Keratinocyte (primary cell): ENCODE data around the gene TUT1. TPM values are rescaled to one million over a fixed set of nuclear protein-coding genes. Genes with fewer than 3 reads are reported as not detected.

ENCODE experiments used
- DNase-seq: peaks from one replicate; pipeline ENCODE4 v3.0.0-alpha.2; 2011; ENCODE audit warnings: low read depth, missing footprints, low spot score
- FAIRE-seq: peaks from 2 replicates; lab custom pipeline; 2011; peaks lifted over from hg19 to GRCh38; lab: Jason Lieb, UNC
- H2AFZ ChIP-seq: 2 replicates; pipeline ENCODE4 v1.6.0; 2012; ENCODE audit warnings: low read length, control low read depth, inconsistent platforms; ENCODE audit not compliant: control insufficient read depth
- H3K27ac ChIP-seq: 2 replicates; pipeline ENCODE4 v1.5.1; 2011; ENCODE audit warnings: low read length; ENCODE audit not compliant: control insufficient read depth, insufficient read depth
- H3K27me3 ChIP-seq: 3 replicates; pipeline ENCODE4 v1.6.0; 2011; ENCODE audit warnings: low read length; ENCODE audit not compliant: control insufficient read depth, insufficient read depth; ENCODE audit errors: extremely low read depth
- H3K36me3 ChIP-seq, 2 experiments: 2 replicates in 1 of 2; 3 replicates in 1 of 2; pipeline ENCODE4 v1.5.1; 2011; ENCODE audit warnings: low read length in 2 of 2, mild to moderate bottlenecking in 1 of 2; ENCODE audit not compliant: control insufficient read depth in 2 of 2, insufficient read depth in 2 of 2; ENCODE audit errors: extremely low read depth in 1 of 2
- H3K4me1 ChIP-seq: 3 replicates; pipeline ENCODE4 v1.5.1; 2011; ENCODE audit warnings: low read length; ENCODE audit not compliant: control insufficient read depth, insufficient read depth; ENCODE audit errors: extremely low read depth
- H3K4me2 ChIP-seq: 3 replicates; pipeline ENCODE4 v1.6.0; 2011; ENCODE audit warnings: low read depth, low read length; ENCODE audit not compliant: control insufficient read depth, insufficient read depth; ENCODE audit errors: extremely low read depth
- H3K4me3 ChIP-seq, 3 experiments: fragments of 200-600 bp in 1 of 3; sonication (generic) in 1 of 3; 2 replicates in 2 of 3; 3 replicates in 1 of 3; pipeline ENCODE4 v1.5.1; 2011 to 2016; ENCODE audit warnings: low read length in 3 of 3, mild to moderate bottlenecking in 3 of 3, control low read depth in 2 of 3, inconsistent platforms in 1 of 3, low read depth in 1 of 3, mixed read lengths in 1 of 3, mixed run types in 1 of 3, moderate library complexity in 1 of 3; ENCODE audit not compliant: control insufficient read depth in 2 of 3, insufficient read depth in 2 of 3; ENCODE audit errors: extremely low read depth in 1 of 3
- H3K79me2 ChIP-seq: 2 replicates; pipeline ENCODE4 v1.6.0; 2012; ENCODE audit warnings: low read length; ENCODE audit not compliant: control insufficient read depth, insufficient read depth
- H3K9ac ChIP-seq: 3 replicates; pipeline ENCODE4 v1.6.0; 2011; ENCODE audit warnings: low read length; ENCODE audit not compliant: control insufficient read depth, insufficient read depth; ENCODE audit errors: extremely low read depth
- H3K9me1 ChIP-seq: 3 replicates; pipeline ENCODE4 v1.6.0; 2011; ENCODE audit warnings: low read length; ENCODE audit not compliant: control insufficient read depth, insufficient read depth; ENCODE audit errors: extremely low read depth
- H3K9me3 ChIP-seq: 2 replicates; pipeline ENCODE4 v1.5.1; 2012; ENCODE audit warnings: low read depth, low read length; ENCODE audit not compliant: control insufficient read depth
- H4K20me1 ChIP-seq: 3 replicates; pipeline ENCODE4 v1.6.0; 2011; ENCODE audit warnings: low read length; ENCODE audit not compliant: control insufficient read depth, insufficient read depth; ENCODE audit errors: extremely low read depth
- CTCF ChIP-seq, 3 experiments: IDR thresholded peaks in 1 of 3; conservative IDR thresholded peaks in 1 of 3; optimal IDR thresholded peaks in 1 of 3; 2 replicates in 2 of 3; 3 replicates in 1 of 3; pipeline versions ENCODE3 to v1.5.1; 2011; ENCODE audit warnings: low read length in 3 of 3, mild to moderate bottlenecking in 3 of 3, moderate library complexity in 2 of 3, control low read depth in 1 of 3, inconsistent platforms in 1 of 3; ENCODE audit not compliant: insufficient read depth in 2 of 3; ENCODE audit errors: extremely low read depth in 1 of 3
- EZH2 ChIP-seq: IDR thresholded peaks from one replicate; pipeline ENCODE4 v1.6.1; 2012; ENCODE audit warnings: inconsistent platforms, mild to moderate bottlenecking, low read length, moderate library complexity
- dilution Hi-C: fragments of 300-500 bp; cut with MboI; formaldehyde crosslinking; loops from one replicate; pipeline ENCODE4 v1.7.0; 2020; ENCODE audit warnings: low sequenced_read_pairs; ENCODE audit not compliant: extremely low pct_ligation_motif_present
- polyA plus RNA-seq, 5 experiments: library from polyadenylated mRNA; depleted of rRNA in 3 of 5; stranded (reverse) in 3 of 5; stranded (forward) in 1 of 5; unstranded in 1 of 5; fragments of >200 nt; gene quantifications; 1 replicate in 1 of 5; 2 replicates in 3 of 5; 3 replicates in 1 of 5; pipeline versions ENCODE4 v1.2.1 to v1.2.3, GENCODE V29; 2011 to 2012; ENCODE audit warnings: missing spikeins in 2 of 5, low read depth in 1 of 5, low replicate concordance in 1 of 5

The TUT1 gene
- polyA plus RNA-seq, 1 donor (not counting 4 experiments of a cell fraction or from before 2014, with no cell fraction given): 10.5 TPM

GRCh38 chr11:62554387-62555167 is 36.7 kb downstream of the TUT1 start:
- Histone ChIP-seq H3K4me2 (peak overlapping the region; percentile 96), H3K9me3 (no peaks in the 10 kb centered on the region), H3K36me3 (peaks cover 5 to 15% of the 10 kb centered on the region in 2 experiments), H3K9me1 (peaks cover 2% of the 10 kb centered on the region), H3K27me3 (no peaks in the 10 kb centered on the region), H2AFZ (no peak overlapping the region), H3K9ac (peak overlapping the region; percentile 42), H4K20me1 (peaks cover 7% of the 10 kb centered on the region), H3K4me1 (peaks cover 79% of the 10 kb centered on the region), H3K27ac (peak overlapping the region; percentile 97), H3K4me3 (peak overlapping the region in 2 of 3 experiments; percentile 26 to 32), H3K79me2 (peaks cover 3% of the 10 kb centered on the region)
- dilution Hi-C loops: no loop called here
- no peak for FAIRE-seq
- TF ChIP-seq CTCF (optimal IDR thresholded peaks at IDR 0.05 in 1 of 3, IDR thresholded peaks at IDR 0.05 in 1 of 3, conservative IDR thresholded peaks at IDR 0.05 in 1 of 3; ENCODE audit: extremely low read depth in 1 of 3, insufficient read depth in 2 of 3, low read length in 3 of 3) (no peak), EZH2 (no peak)
- no peak for DNase-seq

DNA sequence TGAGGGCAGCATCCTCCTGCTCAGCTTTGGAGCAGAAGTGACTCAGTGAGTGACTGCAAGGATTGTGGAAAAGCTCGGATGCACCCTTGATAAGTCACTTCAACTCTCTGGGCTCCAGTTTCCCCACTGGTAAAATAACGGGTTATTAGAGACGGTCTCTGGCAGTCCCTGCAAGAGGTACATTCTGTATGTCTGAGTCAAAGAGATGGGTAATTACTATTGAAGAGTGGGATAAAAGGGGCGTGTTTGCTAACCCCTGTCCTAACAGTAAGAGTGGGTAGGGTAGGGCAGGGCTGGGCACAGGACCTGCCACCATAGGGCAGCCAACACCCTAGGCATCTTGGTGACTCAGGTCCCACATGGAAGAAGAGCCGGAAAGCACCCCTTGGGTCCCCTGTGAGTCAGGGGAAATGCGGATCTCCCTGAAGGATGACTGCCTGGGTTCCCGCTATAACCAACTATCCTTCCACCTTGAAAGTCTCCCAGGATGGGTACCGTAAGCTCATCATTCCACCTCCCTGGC is 37.4 kb downstream of the TUT1 start:
- Histone ChIP-seq H3K27ac (peak overlapping the region; percentile 97), H3K9me3 (no peaks in the 10 kb centered on the region), H3K4me3 (peak overlapping the region in 2 of 3 experiments; percentile 3 to 65), H3K9me1 (peaks cover 2% of the 10 kb centered on the region), H4K20me1 (peaks cover 7% of the 10 kb centered on the region), H3K4me2 (peak overlapping the region; percentile 96), H3K4me1 (peaks cover 79% of the 10 kb centered on the region), H2AFZ (no peak overlapping the region), H3K9ac (peak overlapping the region; percentile 88), H3K27me3 (no peaks in the 10 kb centered on the region), H3K36me3 (peaks cover 2 to 8% of the 10 kb centered on the region in 2 experiments), H3K79me2 (peaks cover 3% of the 10 kb centered on the region)
- dilution Hi-C loops: no loop called here
- no peak for TF ChIP-seq CTCF (optimal IDR thresholded peaks at IDR 0.05 in 1 of 3, IDR thresholded peaks at IDR 0.05 in 1 of 3, conservative IDR thresholded peaks at IDR 0.05 in 1 of 3; ENCODE audit: extremely low read depth in 1 of 3, insufficient read depth in 2 of 3, low read length in 3 of 3)
- no peak for TF ChIP-seq EZH2
- DNase-seq (peak; percentile 95), FAIRE-seq (peak; percentile 60)
